ENCODE results near the gene PTTG1IP.
"Not testable (repeated sequence)": the region's sequence is repeated elsewhere in the genome, so short reads cannot be mapped to it uniquely, and the experiment has no call there.

PTTG1IP gene

DNA sequence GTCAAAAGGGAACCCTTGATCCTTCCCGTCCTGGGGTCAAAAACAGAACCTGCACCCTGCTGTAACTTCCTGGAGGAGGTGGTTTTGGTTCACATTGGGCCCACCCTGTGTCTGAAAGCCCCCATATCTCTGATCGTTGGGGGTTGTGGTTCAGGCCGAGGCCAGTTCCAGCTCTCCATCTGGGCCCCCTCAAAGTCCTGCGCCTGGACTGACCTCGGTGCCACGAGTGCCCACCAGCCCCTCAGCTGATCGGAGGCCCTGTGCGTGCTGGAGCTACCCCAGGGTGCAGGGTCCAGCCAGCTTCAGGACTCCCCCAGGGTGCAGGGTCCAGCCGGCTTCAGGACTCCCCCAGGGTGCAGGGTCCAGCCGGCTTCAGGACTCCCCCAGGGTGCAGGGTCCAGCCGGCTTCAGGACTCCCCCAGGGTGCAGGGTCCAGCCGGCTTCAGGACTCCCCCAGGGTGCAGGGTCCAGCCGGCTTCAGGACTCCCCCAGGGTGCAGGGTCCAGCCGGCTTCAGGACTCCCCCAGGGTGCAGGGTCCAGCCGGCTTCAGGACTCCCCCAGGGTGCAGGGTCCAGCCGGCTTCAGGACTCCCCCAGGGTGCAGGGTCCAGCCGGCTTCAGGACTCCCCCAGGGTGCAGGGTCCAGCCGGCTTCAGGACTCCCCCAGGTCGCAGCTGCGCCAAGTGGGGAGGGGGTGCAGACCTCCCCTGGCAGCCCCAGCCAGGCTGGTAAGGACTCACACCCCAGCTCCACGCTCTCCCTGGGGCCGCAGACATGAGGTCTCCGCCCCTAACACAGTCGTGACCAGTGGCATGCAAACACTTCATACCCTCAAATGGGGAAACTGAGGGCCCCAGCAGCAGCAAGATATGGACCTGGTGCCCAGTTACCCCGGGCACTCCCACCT, 39.3 kb upstream of the PTTG1IP start:
- Mint-ChIP-seq H3K4me3 (peak overlapping the region; percentile 71), H3K27ac (peak overlapping the region; percentile 80), H3K4me1 (ENCODE audit: low read depth) (peaks cover 95% of the 10 kb centered on the region), H3K36me3 (ENCODE audit: low read depth) (peaks cover 93% of the 10 kb centered on the region)
- H3K9me3 Mint-ChIP-seq, H3K27me3 Mint-ChIP-seq: not testable (repeated sequence)
- intact Hi-C loops (cut with micrococcal nuclease): loop anchor here (5.0 kb wide), 1 partner anchor 110 kb away; the partner anchor contains the start of gene UBE2G2

DNA sequence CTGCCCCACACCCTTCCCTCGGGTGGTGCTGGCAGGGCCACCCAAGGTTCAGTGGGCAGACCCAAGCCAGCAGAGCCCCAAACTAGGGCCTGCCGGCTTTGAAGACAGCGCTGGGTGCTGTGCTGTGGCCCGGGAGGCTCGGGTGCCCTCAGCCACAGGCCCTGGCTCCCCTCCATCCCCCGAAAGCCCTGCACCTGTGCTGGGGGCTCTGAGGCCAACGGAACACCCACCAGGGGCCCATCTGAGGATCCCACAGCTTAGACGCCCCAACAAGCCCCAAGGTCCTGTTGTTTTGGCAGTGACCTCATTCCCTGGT, 38.6 kb upstream of the PTTG1IP start:
- intact Hi-C loops (cut with micrococcal nuclease): loop anchor here (5.0 kb wide), 1 partner anchor 110 kb away; the partner anchor contains the start of gene UBE2G2
- H3K9me3 Mint-ChIP-seq: no peaks in the 10 kb centered on the region
- H3K4me1 Mint-ChIP-seq (ENCODE audit: low read depth): peaks cover 95% of the 10 kb centered on the region
- peak overlapping the region; percentile 79 for H3K27ac Mint-ChIP-seq
- H3K36me3 Mint-ChIP-seq (ENCODE audit: low read depth): peaks cover 93% of the 10 kb centered on the region
- peak overlapping the region; percentile 65 for H3K4me3 Mint-ChIP-seq
- no peaks in the 10 kb centered on the region for H3K27me3 Mint-ChIP-seq

DNA sequence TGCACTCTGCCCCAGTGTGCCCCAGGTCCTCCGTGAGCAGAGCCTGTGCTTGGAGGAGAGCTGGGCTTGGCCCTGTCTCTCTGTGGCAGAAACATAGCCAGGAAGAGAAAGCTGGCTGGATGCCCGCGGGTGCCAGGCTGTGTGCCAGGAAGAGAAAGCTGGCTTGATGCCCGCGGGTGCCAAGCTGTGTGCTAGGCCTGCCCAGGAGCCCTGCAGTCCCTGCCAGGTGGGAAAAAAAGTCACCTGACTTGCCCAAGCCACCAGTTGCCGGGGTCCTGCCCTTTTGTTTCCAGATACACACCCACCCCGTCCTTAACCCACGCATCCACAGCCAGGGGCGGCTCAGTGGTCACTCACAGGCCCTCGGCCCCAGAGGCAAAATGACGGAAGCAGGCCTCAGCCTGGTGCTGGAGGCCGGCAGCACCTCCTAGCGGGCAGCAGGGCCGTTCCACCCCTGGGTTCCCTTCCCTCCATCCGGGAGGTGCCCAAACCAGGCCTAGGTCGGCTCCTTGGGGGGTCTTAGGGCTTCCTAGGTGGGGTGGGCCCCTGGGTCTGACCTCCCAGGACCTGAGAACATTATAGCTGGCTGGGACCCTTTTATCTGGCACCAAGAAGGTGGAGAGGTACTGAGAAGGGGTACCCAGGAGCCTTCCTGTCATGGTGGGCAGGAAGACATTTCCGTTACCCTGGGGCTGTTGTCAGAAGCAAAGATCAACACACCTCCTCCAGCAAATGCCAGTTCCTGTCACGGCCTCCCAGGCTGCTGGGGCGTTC, 38.1 kb upstream of the PTTG1IP start:
- H3K36me3 Mint-ChIP-seq (ENCODE audit: low read depth): peaks cover 93% of the 10 kb centered on the region
- H3K4me1 Mint-ChIP-seq (ENCODE audit: low read depth): peaks cover 95% of the 10 kb centered on the region
- no peaks in the 10 kb centered on the region for H3K27me3 Mint-ChIP-seq
- H3K27ac Mint-ChIP-seq: peak overlapping the region; percentile 79
- intact Hi-C loops (cut with micrococcal nuclease): loop anchor here (5.0 kb wide), 1 partner anchor 109 kb away; the partner anchor contains the start of gene UBE2G2
- peak overlapping the region; percentile 65 for H3K4me3 Mint-ChIP-seq
- no peaks in the 10 kb centered on the region for H3K9me3 Mint-ChIP-seq

DNA sequence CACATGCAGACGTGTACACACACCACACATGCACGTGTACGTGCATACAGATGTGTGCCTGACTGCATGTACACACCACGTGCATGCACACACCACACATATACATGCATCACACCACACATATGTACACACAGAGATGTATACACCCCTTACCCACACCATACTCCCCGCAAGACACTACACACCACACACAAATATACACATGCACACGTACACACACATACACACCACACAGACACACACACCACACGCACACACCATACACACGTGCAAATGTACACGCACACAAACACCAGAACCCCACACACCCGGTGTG, 37.5 kb upstream of the PTTG1IP start:
- intact Hi-C loops (cut with micrococcal nuclease): loop anchor here (5.0 kb wide), 1 partner anchor 109 kb away; the partner anchor contains the start of gene UBE2G2

DNA sequence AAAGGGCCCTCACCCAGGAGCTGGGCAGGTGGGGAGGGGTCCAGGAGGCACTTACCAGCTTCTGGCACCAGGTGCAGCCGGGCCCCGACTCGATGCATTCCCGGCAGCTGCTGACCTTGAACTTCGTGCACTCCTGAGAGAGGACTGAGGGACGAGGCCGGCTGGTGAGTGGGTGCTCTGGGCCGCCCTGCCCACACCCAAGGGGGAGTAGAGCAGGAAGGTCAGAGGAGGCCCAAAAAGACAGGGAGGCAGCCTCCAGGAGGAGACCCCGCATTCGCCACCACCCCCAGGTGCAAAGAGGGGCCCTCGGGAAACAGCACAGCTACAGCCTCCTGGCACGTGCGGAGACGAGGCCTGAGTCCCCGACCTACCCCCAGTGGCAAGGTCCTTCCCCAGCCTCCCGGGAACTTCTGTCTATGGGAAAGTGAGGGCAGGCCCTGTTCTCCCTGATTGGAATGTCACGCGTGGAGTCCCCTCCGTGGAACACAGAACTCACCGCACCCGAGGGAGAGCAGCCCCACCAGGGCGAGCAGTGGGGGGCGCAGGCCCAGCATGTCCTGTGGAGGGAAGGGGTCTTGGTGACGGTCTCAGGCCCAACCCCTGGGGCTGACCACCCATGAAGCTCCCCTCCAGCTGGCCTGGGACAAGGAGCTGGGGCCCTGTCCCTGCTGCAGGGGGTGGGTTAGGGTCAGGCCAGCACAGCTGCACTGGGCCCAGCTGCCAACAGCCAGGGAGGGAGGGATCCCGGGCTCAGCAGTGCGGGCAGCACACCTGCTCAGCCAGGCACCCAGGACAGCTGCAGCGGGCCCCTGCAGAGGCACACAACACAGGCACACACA, 37.0 kb upstream of the PTTG1IP start:
- H3K36me3 Mint-ChIP-seq (ENCODE audit: low read depth): peaks cover 93% of the 10 kb centered on the region
- no peaks in the 10 kb centered on the region for H3K9me3 Mint-ChIP-seq
- peak overlapping the region; percentile 79 for H3K27ac Mint-ChIP-seq
- peak overlapping the region; percentile 26 for H3K4me3 Mint-ChIP-seq
- no peaks in the 10 kb centered on the region for H3K27me3 Mint-ChIP-seq
- peaks cover 97% of the 10 kb centered on the region for H3K4me1 Mint-ChIP-seq (ENCODE audit: low read depth)
- intact Hi-C loops (cut with micrococcal nuclease): loop anchor here (5.0 kb wide), 1 partner anchor 108 kb away; the partner anchor contains the start of gene UBE2G2

More for the DNA sequence above, 37.5 kb upstream of the PTTG1IP start:
- H3K27me3 Mint-ChIP-seq: no peaks in the 10 kb centered on the region
- peak overlapping the region; percentile 79 for H3K27ac Mint-ChIP-seq
- H3K36me3 Mint-ChIP-seq (ENCODE audit: low read depth): peaks cover 93% of the 10 kb centered on the region
- H3K4me1 Mint-ChIP-seq (ENCODE audit: low read depth): peaks cover 95% of the 10 kb centered on the region
- H3K9me3 Mint-ChIP-seq: no peaks in the 10 kb centered on the region
- peak overlapping the region; percentile 65 for H3K4me3 Mint-ChIP-seq

DNA sequence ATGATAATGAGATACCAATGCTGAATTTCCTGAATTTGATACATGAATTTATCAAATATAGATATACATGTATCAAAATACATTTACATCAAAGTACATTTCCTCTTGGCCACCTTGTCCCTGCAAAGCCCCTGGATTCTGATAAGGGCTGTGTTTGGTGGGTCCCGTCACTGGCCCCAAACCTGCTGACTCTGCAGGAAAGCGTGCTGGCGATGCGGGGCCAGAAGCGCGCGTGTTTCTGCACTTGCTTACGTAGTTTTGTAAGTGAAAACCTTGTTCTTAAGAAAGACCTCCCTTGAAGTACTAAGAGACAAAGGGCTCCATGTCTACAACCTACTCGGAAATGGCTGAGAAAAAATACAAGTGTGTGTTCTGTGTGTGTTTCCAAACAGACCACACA, 36.2 kb upstream of the PTTG1IP start:
- no peaks in the 10 kb centered on the region for H3K9me3 Mint-ChIP-seq
- H3K4me1 Mint-ChIP-seq (ENCODE audit: low read depth): peaks cover 97% of the 10 kb centered on the region
- H3K27ac Mint-ChIP-seq: peak overlapping the region; percentile 79
- no peaks in the 10 kb centered on the region for H3K27me3 Mint-ChIP-seq
- intact Hi-C loops (cut with micrococcal nuclease): loop anchor here (5.0 kb wide), 2 partner anchors 37 to 107 kb away; partner anchors contain the start of genes PTTG1IP and UBE2G2
- H3K4me3 Mint-ChIP-seq: peak overlapping the region; percentile 26
- peaks cover 93% of the 10 kb centered on the region for H3K36me3 Mint-ChIP-seq (ENCODE audit: low read depth)

DNA sequence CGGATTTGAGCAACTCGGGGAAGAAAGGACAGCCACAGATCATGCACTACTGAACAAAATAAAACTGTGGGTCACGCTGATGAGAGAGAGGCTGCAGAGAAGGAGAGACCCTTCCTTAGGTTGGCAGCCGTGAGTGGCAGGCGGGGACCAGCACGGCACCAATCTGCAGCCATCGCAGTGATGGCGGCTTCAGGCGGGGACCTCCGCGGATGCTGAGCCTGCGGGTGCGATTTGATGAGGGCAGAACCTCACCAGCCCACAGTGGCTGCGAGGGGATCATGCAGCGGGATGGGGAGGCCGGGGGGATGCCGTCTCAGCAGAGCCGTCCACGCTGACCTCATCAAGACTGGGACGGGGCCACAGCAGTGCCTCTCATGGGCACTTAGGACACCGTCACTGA, 35.4 kb upstream of the PTTG1IP start:
- Mint-ChIP-seq H3K27ac (peak overlapping the region; percentile 79), H3K36me3 (ENCODE audit: low read depth) (peaks cover 93% of the 10 kb centered on the region), H3K4me1 (ENCODE audit: low read depth) (peaks cover 97% of the 10 kb centered on the region), H3K9me3 (no peaks in the 10 kb centered on the region), H3K27me3 (no peaks in the 10 kb centered on the region), H3K4me3 (peak overlapping the region; percentile 52)
- intact Hi-C loops (cut with micrococcal nuclease): loop anchor here (5.0 kb wide), 1 partner anchor 37 kb away; the partner anchor contains the start of gene PTTG1IP

DNA sequence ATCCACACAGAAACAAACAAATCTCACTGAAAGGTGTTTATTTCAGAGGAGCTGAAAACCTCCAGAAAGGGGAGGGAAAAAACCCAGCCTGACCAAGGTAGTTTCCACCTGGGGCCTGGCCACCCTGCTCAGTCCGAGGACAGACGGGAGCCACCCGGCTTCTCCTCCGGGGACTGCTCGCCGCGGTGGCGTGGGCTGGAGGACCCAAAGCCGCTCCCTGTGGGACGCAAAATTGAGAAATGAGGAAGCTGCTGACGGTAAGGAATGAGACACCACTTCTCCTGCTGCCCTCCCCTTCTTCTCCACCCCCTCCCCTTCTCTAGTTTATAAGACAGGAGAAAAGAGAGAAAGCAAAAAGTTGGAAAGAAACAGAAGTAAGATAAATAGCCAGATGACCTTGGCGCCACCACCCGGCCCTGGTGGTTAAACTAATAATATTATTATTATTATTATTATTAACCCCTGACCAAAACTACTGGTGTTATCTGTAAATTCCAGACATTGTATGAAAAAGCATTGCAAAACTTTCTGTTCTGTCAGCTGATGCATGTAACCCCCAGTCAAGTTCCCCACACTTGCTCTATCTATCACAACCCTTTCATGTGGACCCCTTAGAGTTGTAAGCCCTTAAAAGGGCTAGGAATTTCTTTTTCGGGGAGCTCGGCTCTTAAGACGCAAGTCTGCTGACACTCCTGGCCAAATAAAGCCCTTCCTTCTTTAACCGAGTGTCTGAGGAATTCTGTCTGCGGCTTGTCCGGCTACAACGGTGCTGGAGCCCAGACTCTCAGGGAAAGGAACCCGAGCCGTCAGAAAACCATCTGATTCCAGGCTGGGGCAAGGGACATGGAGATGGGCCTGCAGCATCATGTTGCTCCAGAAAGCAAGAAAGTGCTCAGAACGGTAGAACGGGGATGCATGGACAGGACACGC, 34.7 kb upstream of the PTTG1IP start:
- Mint-ChIP-seq H3K36me3 (ENCODE audit: low read depth) (peaks cover 93% of the 10 kb centered on the region), H3K9me3 (no peaks in the 10 kb centered on the region), H3K4me3 (peak overlapping the region; percentile 52), H3K27me3 (no peaks in the 10 kb centered on the region), H3K4me1 (ENCODE audit: low read depth) (peaks cover 97% of the 10 kb centered on the region), H3K27ac (peak overlapping the region; percentile 79)
- intact Hi-C loops (cut with micrococcal nuclease): loop anchor here (5.0 kb wide), 1 partner anchor 36 kb away; the partner anchor contains the start of gene PTTG1IP

DNA sequence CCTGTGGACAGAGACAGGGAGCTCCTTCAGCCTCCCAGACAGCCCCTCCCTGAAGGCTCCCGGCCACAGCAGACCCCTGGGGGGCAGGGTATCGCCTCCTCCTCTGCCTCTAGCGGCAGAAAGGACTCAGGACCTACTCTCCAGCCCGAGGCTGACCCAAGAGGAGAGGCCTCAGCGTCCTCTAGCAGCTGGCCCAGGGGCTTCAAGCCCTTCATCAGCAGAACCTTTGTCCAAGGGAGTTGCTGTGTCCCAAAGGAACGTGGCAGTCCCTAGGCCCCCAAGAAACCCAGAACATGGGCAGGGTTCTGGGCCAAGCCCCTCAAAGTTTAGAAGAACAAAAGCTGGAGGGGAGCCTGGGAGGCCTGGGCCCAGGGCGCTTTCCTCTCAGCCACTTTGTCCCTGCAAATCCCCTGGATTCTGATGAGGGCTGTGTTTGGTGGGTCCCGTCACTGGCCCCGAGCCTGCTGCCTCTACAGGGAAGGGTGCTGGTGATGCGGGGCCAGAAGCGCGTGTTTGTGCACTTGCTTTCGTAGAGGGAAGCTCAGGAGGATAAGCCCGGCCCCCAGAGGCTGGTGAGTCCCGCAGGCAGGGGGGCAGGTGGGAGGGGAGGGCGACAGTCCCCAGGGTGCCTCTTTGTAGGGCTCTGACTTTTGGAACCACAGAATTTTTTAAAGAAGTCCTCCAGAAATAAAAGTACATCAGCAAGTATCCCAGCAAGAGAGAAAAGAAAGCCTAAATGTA, 33.9 kb upstream of the PTTG1IP start:
- H3K27me3 Mint-ChIP-seq: no peaks in the 10 kb centered on the region
- intact Hi-C loops (cut with micrococcal nuclease): loop anchor here (5.0 kb wide), 1 partner anchor 35 kb away; the partner anchor contains the start of gene PTTG1IP
- peak overlapping the region; percentile 41 for H3K4me3 Mint-ChIP-seq
- H3K36me3 Mint-ChIP-seq (ENCODE audit: low read depth): peaks cover 96% of the 10 kb centered on the region
- H3K4me1 Mint-ChIP-seq (ENCODE audit: low read depth): peaks cover 100% of the 10 kb centered on the region
- no peaks in the 10 kb centered on the region for H3K9me3 Mint-ChIP-seq
- peak overlapping the region; percentile 79 for H3K27ac Mint-ChIP-seq

DNA sequence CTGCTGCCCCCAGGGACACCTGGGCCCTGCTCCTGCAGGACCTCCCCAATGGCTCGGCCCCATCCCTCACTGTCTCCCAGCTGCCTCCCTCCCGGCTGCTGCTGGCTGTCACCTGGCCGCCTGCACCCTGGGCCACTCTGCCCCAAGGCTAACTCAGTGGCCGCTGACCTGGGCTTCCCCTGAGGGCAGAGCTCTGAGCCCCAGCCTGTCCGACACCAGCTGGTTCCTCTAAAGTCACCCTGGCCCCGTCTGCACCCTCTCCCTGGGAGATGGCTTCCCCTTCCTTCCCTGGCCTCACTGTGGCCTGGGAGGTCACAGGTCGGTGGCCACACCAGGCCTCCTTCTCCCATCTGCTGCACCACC, 32.2 kb upstream of the PTTG1IP start:
- peaks cover 97% of the 10 kb centered on the region for H3K36me3 Mint-ChIP-seq (ENCODE audit: low read depth)
- peaks cover 96% of the 10 kb centered on the region for H3K4me1 Mint-ChIP-seq (ENCODE audit: low read depth)
- intact Hi-C loops (cut with micrococcal nuclease): loop anchor here (5.0 kb wide), 1 partner anchor 33 kb away; the partner anchor contains the start of gene PTTG1IP
- no peaks in the 10 kb centered on the region for H3K9me3 Mint-ChIP-seq
- peak overlapping the region; percentile 52 for H3K4me3 Mint-ChIP-seq
- H3K27me3 Mint-ChIP-seq: no peaks in the 10 kb centered on the region
- H3K27ac Mint-ChIP-seq: peak overlapping the region; percentile 79

DNA sequence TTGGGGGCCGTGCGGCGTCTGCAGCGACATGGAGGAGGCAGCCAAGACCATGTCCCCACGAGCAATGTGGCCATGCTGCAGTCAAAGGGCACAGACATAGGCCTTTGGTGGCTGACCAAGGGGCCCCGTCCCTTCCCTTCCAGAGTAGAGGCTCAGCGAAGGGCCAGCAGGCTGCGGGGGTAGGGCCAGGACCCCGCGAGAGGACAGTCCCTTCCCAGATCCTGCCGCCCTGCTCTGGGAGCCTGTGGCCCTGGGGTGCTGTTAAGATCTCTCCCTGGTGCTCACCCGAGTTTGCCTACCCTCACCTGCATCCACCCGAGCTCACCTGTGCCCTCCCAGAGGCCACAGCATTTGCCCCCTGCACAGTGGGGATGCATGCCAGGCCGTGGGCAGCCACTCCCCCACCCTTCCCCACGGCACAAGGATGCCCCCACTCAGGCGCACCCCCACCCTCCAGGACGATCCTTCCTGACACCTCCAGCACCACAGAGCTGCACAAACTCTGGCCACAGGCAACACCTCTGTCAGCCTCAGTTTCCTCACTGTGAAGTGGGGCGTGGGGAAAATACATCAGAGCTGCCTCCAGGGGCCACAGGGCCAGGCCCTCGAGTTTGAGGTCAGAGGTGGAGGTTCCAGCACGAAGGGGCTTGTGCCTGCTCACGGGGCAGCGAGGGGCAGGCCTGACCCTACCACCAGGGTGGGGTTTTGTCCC, 31.7 kb upstream of the PTTG1IP start:
- peaks cover 97% of the 10 kb centered on the region for H3K36me3 Mint-ChIP-seq (ENCODE audit: low read depth)
- peak overlapping the region; percentile 79 for H3K27ac Mint-ChIP-seq
- intact Hi-C loops (cut with micrococcal nuclease): loop anchor here (5.0 kb wide), 1 partner anchor 33 kb away; the partner anchor contains the start of gene PTTG1IP
- peak overlapping the region; percentile 27 for H3K4me3 Mint-ChIP-seq
- no peaks in the 10 kb centered on the region for H3K27me3 Mint-ChIP-seq
- H3K9me3 Mint-ChIP-seq: no peaks in the 10 kb centered on the region
- H3K4me1 Mint-ChIP-seq (ENCODE audit: low read depth): peaks cover 96% of the 10 kb centered on the region

Measured in dendritic cell treated with granulocyte-macrophage colony-stimulating factor and Interleukin-4, amounts not matched to agents 40 ng/mL and 50 ng/mL, for 4 days (primary cell).